Esophagus mucosa (tissue), 1 donor: ENCODE data around the gene FBXL15. TPM values are rescaled to one million over a fixed set of nuclear protein-coding genes. Genes with fewer than 3 reads are reported as not detected.
"Not testable (repeated sequence)": the region's sequence is repeated elsewhere in the genome, so short reads cannot be mapped to it uniquely, and the experiment has no call there.

Experiments used
- ATAC-seq: fragments of 200-7000 bp; cut with Tn5 transposase; one replicate; pipeline ENCODE4 v1.9.1; 2020
- total RNA-seq: library from RNA; stranded (reverse); gene quantifications from one replicate; pipeline ENCODE4 v1.2.4, GENCODE V29; 2023
- donor health status: DM: yes; HTN: yes; CAD: no.

Gene FBXL15
- total RNA-seq, 1 donor from 2014 or later = 9.4 TPM

DNA sequence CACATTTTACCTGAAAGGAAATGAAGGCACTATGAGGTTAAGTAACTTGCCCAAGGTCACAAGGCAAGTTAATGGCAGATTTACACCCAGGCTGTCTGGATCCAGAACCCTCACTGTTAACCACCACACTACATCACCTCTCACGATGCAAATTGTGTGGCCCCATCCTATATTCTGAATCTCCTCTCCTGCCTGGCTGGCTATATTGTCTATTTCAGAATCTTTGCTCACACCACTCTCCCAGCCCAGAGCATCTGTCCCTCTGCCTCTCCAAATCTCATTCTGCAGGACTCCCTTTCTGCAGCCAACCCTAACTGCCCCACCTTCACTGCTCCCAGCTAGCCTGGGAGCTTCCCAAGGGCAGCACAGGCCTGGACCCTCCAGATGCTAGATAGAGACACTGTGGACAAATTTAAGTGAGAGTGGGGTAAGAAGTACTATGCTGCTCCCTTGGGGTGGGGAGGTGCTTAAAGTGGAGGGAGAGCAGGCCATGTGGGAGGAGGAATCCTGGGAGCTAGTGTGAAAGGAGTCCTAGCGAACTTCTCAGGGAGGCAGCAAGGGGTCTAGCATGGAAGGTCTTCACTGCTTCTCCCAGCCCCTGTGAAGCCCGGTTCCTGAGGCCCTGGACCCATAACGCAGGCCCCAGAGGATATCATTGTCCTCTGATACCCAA, 11.0 kb downstream of the FBXL15 start:
- peak; percentile 13 for ATAC-seq

DNA sequence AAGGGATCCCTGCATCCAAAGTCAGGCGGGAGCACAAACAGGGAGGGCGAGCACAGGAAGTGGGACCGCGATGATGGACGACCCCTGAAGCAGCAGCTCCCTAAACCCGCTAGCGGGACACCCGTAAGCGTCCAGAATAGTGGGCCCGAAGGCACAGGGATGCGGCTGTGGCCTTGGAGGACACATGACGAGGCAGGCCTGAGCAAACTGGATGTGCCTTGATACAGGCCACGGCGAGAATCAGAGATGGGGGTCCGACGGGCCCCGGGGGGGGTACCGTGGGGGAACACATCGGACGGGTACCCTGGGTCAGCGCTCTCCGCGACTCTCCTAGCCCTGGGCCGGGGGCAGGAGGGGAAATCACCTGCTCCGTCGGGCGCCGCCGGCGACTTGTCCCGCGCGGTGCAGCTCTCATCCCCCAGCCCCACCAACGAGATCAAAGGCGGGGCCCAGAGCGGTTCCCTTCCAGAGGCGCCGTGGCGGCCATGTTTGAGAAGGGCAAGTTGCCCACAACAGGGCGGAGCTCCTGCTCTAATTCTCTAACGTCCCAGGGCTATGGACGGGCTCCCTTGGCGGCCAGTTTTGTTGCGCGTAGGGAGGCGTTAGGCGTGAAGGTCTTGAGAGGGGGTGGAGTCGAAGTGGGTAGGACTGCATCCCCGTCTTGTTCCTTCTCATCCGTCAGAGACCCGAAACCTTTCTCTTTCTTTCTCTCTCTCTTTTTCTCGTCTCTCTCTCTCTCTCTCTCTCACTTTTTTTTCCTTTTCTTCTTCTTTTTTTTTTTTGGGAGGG, 11.7 kb downstream of the FBXL15 start, which contains the start of gene CUEDC2:
TSS of gene CUEDC2 (minus strand) at position 413 of the 789 bp plus-strand sequence. CDS start 7,386 bp downstream, outside the sequence.
- ATAC-seq = peak; percentile 95

DNA sequence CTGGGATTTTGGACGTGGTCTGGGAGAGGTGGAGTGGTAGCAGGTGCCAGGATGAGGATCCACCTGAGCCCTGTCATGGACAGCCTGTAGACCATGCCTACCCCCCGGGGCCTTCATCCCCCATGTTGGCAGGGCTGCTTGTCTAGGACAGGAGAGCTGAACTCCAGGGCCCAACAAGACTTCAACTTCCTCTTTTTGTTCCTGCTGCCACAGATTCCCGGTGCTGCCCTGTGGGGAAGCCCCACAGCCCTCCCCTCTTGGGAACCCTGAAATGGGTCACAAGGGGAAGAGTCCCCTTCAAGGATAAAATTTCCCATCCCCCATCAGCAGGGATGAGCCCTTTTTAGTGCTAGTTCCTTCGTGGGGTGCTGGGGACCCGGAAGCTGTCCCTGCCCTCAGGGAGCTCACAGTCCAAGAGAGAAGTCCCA, 13.0 kb downstream of the FBXL15 start:
- no peak for ATAC-seq

DNA sequence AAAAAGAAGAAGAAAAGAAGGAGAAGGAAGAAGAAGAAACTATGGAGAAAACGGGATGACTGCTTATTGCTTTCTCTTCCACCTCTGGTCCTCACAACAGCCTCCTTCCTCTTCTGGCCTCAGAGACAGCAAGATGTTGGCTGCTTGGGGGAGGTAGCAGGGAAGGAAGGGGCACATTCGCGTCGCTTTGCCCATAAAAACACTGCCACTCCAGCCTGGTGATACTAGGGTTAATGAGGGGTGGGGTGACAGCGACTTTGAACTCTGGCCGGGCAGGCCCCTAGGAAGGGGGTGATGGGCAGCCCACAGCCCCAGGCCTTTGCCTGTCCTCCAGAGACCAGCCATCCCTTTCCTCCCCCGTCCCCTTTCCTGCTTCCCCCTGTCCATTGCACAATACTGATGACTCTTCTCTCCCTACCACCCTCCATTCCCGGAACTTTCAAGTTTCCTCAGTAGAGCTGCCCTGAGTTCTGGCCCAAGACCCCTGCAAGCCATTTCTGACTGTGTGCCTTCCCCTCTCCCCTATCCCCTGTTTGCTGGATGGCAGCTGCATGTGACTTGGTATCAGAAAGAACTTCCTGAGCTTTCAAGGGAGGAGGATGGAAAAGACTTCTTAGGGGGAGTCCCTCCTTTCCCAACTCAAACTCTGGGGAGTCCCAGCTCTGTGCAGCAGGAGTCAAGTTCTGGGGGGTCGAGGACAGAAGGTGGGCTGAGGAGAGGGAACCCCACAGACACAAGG, 13.9 kb downstream of the FBXL15 start:
- ATAC-seq = no peak

DNA sequence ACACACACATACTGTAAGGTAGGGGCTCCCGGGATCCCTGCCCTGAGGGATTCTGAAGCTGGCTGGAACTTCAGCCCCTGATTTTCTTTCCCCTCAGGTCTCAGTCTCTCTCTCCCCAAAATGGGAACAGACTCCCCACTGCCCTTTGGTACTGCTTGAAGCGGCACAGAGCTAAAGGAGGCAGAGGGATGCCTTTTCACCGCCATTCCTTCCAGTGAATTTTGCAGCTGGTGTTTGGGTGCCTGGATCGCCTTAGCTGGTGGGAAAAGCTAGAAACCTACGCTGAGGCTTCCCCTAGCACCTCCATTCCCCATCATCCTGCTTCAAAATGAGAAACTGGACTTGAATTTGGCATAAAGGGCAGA, 14.5 kb downstream of the FBXL15 start:
- ATAC-seq = no peak

DNA sequence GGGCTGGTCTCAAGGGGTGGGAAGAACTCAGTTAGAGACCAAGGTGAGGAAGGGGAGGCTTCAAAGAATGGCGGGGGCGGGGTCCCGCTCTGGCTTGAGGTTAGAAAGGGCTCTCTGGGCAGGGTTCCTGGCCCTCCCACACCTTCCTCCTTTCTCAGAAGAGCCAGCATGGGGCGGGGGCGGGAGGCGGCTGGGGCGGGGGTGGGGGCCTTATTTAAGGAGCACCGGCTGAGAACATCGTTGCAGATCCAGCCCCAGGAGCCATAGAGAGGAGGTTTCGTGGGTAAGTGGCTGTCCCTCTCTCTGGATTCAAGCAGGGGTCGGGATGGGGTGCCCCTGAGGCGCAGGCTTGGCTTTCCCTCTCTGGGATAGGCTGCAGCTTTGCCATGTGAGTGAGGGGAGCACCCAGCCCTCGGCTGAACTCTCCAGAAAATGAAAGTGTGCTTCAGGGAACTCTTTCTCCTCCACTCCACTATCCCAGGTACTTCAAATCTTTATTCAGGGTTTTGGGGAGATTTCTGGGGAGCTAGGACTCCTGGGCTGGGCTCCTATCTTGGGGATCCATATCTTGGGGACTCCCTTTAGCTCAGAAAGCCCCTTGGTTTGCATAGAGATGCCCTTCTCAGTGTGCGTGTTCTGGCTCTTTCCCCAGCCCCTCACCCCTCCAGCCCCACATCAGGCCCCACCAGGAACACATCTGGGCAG, 15.0 kb downstream of the FBXL15 start:
- no peak for ATAC-seq

DNA sequence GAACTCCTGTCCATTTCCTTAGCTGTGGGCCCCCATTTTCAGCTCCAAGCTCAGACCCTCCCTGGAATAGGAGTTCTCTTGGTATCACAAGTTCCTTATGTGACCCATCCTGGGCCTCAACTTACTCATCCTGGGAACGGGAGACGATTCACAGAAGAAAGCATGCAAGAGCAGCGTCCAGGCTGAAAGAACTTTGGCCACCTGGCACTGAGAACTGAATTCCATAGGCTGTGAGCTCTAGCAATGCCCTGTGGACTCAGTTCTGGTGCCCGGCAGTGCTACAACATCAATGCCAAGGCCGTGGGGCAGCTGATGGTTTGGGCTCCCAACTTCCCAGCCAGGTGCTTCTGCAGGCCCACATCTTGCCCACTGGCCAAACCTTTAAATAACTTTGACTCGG, 15.7 kb downstream of the FBXL15 start:
- ATAC-seq = no peak

DNA sequence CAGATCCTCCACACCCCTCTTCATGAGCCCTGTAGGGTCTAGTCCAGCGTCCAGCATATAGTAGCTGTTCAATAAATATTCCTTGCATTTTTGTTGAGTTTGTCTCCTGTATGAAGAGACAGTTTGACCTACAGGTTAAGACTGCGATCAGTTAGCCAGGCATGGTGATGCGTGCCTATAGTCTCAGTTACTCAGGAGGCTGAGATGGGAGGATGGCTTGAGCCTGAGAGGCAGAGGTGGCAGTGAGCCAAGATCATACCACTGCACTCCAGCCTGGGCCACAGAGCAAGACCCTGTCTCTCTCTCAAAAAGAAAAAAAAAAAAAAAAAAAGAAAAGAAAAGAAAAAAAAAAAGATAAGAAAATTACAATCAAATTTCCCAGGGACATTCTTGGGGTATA, 16.9 kb downstream of the FBXL15 start:
- no peak for ATAC-seq

DNA sequence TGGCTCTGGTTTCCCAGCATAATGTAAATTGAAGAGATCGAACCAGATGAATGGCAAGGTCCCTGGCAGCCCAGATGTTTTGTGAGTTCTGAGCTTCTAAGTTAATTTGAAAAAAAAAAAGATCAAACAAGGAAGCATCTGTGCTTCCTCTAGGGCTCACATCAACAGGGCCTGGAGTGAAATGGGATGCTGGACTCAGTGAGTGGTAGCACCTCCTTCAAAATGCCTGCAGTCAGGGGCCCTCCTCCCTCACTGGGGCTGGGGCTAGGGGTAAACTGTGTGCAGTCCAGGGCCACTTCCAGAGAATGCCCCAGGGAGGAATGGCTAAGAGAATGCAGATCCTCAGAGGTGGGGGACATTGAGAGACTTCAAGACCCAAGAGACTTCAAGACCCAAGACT, 17.7 kb downstream of the FBXL15 start:
- no peak for ATAC-seq

DNA sequence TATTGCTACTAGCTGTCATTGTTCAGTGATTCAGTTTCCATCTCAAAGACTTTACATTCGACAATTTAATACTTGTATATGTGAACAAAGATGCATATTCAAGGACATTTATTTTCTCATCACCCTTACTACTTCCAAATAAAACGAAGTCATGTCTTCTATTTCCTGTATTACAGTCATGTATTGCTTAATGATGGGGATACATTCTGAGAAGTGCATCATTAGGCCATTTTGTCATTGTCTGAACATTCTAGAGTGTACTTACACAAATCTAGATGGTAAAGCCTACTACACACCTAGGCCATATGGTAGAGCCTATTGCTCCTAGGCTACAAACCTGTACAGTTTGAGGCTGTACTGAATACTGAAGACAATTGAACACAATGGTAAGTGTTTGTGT, 24.2 kb downstream of the FBXL15 start:
- no peak for ATAC-seq

DNA sequence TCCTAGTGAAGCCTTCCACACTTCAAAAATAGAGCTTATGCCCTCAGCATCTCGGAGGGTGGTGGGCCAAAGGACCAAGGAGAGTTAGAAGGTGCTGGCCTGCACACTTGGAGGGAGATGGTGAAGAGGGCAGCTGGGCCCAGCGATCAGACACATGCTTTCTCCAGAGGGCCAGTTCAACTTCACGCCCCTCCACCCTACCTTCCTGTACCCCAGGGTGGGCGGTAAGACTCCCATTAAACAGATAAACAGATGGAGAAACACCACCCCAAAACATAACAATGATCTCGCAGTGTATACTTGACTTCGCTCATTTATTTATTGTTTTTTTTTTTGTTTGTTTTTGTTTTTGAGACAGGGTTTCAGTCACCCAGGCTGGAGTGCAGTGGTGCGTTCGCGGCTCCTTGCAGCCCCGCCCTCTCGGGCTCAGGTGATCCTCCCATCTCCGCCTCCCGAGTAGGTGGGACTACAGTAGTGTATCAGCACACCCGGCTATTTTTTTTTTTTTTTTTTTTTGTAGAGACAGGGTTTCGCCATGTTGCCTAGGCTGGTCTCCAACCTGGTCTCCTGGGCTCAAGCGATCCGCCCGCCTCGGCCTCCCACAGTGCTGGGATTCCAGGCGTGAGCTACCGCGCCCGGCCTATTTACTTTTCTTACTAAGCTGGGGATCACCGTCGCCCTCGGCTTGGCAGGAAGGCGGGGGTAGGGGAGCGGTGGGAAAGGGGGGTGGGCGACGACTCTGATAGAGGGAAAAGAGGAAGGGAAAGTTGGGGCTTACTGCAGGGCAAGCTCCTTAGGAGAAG, 28.9 kb downstream of the FBXL15 start:
- peak; percentile 76 for ATAC-seq

DNA sequence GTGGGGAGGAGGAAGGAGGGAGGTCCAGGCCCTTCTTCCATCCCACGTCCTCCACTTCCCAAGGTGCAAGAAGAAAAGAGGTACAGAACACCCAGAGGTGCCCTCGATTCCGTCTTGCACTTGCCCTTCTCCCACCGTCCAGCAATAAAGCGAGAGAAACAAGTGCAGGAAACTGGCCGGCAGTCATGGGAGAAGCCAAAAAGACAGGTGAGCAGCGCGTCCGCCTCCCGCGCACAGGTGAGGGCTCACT, 29.4 kb downstream of the FBXL15 start:
- ATAC-seq = no peak

DNA sequence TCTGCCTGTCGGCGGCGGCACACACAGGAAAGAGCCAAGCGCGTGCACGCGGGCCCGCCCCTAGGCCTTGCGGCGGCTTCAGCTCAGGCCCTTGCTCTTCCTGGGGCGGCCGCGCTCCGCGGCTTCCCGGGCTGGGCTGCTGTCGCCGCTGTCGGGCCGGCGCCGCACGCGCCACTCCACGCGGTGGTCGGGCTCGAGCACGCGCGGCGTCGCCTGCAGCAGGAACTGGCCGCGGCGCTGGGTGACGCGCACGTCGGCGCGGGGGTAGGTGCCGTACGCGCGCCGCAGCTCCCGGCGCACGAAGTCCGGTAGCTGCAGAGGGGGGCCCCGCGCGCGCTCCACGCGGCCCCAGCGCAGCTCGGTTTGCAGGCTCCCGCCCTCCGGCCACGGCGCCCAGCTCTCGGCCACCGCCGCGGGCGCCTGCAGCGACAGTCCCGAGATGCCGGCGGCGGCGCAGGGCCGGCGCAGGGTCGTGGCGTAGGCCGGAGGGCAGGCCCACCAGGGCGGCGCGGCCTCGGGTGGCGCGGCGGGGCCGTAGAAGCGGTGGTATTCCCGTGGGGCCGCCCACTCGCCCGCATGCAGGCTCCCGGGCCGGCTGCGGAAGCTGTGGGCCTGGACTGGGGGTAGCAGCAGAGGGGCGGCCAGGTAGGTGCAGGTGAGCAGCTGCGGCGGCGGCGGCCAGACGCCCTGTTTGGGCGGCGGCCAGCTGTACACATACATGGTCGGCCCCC, 29.9 kb downstream of the FBXL15 start:
- ATAC-seq = peak; percentile 86

DNA sequence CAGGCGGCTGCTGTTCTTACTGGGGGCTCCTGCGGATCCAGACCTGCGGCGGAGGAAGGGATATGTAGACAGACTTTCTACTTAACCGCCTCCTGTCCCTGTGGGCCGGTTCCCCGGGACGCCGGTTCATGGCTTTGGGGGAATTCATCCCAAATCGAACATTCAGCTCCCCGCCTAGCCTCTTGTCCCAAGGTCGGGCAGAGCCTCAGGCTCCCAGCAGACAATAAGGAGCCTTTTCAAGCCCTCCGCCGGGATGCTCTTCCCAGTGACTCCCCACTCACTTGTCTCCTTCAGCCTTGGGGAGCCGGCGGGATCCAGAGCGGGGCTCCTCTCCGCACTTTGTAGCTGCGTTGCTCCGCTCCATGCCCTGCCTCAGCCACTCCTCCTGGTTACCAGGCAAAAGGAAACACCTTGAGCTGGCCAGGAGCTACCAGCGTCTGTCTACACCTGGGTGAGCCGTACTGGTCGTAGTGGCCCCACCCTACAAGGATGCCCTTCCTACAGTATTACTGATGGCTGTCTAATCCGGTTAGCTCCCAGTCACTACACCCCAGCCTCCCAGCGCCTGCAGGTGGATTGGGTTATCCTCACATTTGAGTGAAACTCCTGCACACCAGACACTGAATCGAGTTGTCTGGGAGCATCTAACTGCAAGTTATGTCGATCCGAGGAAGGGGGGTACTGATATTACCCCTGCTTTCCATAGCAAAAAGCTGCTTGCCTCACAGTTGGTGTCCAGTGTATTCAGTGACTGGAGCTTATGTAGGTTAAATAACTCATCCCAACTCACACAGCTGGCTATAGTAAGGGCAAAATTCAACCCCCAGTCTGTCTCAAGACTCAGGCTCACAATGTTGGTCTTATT, 30.7 kb downstream of the FBXL15 start, which contains the start of gene C10orf95:
TSS of gene C10orf95 (minus strand) at position 439 of the 865 bp plus-strand sequence. CDS start 450 bp downstream, outside the sequence.
- ATAC-seq = peak; percentile 69

DNA sequence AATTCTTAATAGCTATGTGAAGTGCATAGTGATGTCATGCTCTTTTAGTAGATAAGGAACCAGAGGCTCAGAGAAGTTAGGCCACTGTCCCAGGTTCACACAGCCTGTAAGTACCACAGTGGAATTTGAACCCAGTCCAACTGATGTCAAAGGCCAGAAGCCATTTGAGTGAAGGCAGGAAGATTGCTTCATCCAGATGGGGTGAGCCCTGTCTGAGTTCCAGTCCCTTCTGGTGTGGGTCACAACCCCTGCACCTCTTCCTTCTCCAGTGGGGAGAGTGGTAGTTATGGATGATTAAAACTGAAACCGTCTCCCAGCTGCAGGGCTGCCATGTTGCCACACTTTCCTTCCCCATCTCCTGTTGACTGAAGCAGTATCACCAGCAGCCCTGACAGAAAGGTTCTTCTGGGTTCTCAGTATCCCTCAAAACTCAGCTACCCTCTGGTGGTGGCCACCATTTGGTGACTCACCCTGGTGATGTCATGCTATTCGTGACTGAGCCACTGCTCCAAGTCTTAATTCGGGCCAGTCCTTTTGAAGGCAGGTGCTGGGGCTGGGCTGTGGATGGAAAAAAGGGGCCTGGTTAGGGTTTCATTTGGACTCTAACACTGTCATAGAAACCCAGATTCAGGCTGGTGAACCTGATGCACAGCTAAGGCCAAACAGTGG, 32.2 kb downstream of the FBXL15 start:
- peak; percentile 14 for ATAC-seq

DNA sequence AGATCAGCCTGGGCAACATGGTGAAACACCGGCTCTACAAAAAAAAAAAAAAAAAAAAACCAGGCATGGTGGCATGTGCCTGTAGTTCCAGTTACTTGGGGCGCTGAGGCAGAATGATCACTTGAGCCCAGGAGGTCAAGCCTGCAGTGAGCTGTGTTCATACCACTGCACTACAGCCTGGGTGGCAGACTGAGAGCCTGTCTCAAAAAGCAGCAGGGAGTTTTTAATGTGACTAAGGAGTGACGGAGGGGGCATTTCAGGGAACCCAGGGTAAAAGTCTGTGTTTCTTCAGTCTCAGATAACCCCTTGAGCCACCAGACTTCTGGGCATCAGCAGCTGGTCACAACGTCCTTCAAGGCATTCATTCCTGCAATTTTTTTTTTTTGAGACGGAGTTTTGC, 32.9 kb downstream of the FBXL15 start:
- ATAC-seq = no peak

DNA sequence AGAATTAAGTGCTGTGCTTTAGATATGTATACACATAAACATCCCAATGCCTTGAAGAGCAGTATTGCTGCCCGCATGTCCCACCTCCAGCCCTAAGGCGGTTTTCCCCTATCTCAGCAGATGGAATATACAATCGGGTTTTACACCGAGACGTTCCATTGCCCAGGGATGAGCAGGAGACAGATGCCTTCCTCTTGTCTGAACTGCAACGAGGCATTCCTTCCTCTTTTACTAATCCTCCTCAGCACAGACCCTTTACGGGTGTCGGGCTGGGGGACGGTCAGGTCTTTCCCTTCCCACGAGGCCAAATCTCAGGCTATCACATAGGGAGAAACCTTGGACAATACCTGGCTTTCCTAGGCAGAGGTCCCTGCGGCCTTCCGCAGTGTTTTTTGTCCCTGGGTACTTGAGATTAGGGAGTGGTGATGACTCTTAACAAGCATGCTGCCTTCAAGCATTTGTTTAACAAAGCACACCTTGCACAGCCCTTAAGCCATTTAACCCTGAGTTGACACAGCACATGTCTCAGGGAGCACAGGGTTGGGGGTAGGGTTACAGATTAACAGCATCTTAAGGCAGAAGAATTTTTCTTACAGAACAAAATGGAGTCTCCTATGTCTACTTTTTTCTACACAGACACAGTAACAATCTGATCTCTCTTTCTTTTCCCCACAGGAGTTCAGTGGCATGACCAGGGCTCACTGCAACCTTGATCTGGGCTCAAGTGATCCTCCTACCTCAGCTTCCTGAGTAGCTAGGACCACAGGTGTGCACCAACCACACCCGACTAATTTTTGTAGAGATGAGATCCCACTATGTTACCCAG, 34.2 kb downstream of the FBXL15 start:
- not testable (repeated sequence) for ATAC-seq

DNA sequence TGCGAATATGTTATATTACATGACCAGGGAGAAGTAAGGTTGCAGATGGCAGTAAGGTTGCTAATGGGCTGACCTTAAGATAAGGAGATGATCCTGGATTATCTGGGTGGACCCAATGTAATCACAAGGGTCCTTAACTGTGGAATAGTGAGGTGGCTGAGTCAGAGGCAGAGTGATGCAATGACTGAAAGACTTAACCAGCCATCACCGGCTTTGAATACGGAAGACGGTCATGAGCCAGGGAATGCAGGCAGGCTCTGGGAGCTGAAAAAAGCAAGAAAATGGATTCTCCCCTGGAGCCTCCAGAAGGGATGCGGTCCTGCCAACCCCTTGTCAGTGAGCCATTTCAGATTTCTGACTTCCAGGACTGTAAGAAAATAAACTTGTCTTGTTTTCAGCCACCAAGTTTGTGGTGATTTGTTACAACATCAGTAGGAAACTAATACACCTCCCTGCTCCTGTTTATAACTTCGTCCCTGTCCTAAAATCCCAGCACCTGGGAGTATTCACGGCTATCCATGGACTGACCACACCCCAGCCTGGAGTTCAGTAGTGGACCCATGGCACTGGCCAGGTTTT, 35.3 kb downstream of the FBXL15 start:
- ATAC-seq = peak; percentile 62
